B cell (primary cell): ENCODE measurements around the gene RNF217.

Experiments
- CTCF ChIP-seq: fragments of 200-600 bp; IDR thresholded peaks from one replicate; pipeline ENCODE4 v1.8.0; 2022; ENCODE audit warnings: antibody characterized with exemption, mild to moderate bottlenecking
- EZH2 ChIP-seq: IDR thresholded peaks from 2 replicates; pipeline ENCODE4 v1.6.1; 2012; ENCODE audit warnings: borderline replicate concordance, low read depth, mild to moderate bottlenecking, moderate library complexity, low read length; ENCODE audit not compliant: insufficient read depth, poor library complexity, severe bottlenecking

- no peak for TF ChIP-seq CTCF
- TF ChIP-seq EZH2 = no peak
Observed at GRCh38 chr6:125086716-125087115, 124.5 kb downstream of the RNF217 start.
